Psoas muscle (tissue), 8 donors: ENCODE measurements around the gene AGXT. TPM values are rescaled to one million over a fixed set of nuclear protein-coding genes. Genes with fewer than 3 reads are reported as not detected.
A peak's percentile ranks its signal among the peaks of the same experiment; 100 is the strongest.

Experiments used
- ATAC-seq, 4 donors: fragments of 200-7000 bp; cut with Tn5 transposase; one replicate each; pipeline ENCODE4 v1.9.1; 2020; ENCODE audit warnings: moderate library complexity in 3 of 4, mild to moderate bottlenecking in 2 of 4
- DNase-seq, 2 donors: peaks; one replicate each; pipeline ENCODE4 v3.0.0-alpha.2; 2020
- H3K27ac ChIP-seq: fragments of 200-600 bp; one replicate; pipeline ENCODE4 v1.8.0; 2022
- H3K27me3 ChIP-seq, 3 donors: fragments of 200-600 bp in 1 of 3; one replicate each; pipeline versions ENCODE4 v1.6.1 to v1.8.0; 2013 to 2022; ENCODE audit warnings: low read length in 2 of 3, mild to moderate bottlenecking in 2 of 3, moderate library complexity in 1 of 3; ENCODE audit not compliant: insufficient read depth in 3 of 3
- H3K36me3 ChIP-seq, 2 donors: fragments of 200-600 bp in 1 of 2; one replicate each; pipeline versions ENCODE4 v1.6.1 to v1.8.0; 2013 to 2022; ENCODE audit warnings: low read depth in 1 of 2, mild to moderate bottlenecking in 1 of 2, moderate library complexity in 1 of 2; ENCODE audit not compliant: insufficient read depth in 1 of 2
- H3K4me1 ChIP-seq: fragments of 200-600 bp; one replicate; pipeline ENCODE4 v1.8.0; 2022
- H3K4me3 ChIP-seq: fragments of 200-600 bp; one replicate; pipeline ENCODE4 v1.8.0; 2022; ENCODE audit warnings: mild to moderate bottlenecking
- H3K9me3 ChIP-seq: fragments of 200-600 bp; one replicate; pipeline ENCODE4 v1.8.0; 2022
- CTCF ChIP-seq: fragments of 200-600 bp; IDR thresholded peaks from one replicate; pipeline ENCODE4 v1.8.0; 2022; ENCODE audit warnings: antibody characterized with exemption
- whole genome bisulfite sequencing, 3 donors: extraction: QIAGEN DNeasy Blood & Tissue Kit; methylation state at CpG; one replicate each; pipeline versions ENCODE4 v1.1.6 to v1.1.7; 2013; 5-methylcytosine and 5-hydroxymethylcytosine counted together
- intact Hi-C, 2 donors: fragments of 100-400 bp; cut with DNase I; formaldehyde crosslinking; loops; one replicate each; pipeline versions ENCODE4 v1.11.0 to v1.14.2; 2022
- polyA plus RNA-seq, 3 donors: library from polyadenylated mRNA; stranded (reverse); fragments of 200-250 nt; gene quantifications; one replicate each; pipeline ENCODE4 v1.2.3, GENCODE V29; 2013
- total RNA-seq, 4 donors: library from RNA; stranded (reverse); fragmentation: NEBNext Ultra II Directional in 2 of 4; extraction: Animal tissue kit (Norgen Biotek cat#: 25700) in 2 of 4; gene quantifications; one replicate each; pipeline versions ENCODE4 v1.2.1 to v1.2.4, GENCODE V29; 2021 to 2023
- donor health status: healthy with polysubstance abuse.
- donor health status: DM: no; HTN: no; CAD: no; lungs with moderate emphysema.
- donor health status: Bipolar disorder and iron deficiency.
- donor health status: healthy.
- donor health status: DM: yes; HTN: yes; CAD: no.
- donor health status: DM: no; HTN: no; CAD: no.
- donor health status: DM: no; HTN: no; CAD: no.
- donor health status: DM: yes; HTN: yes; CAD: no.

Gene AGXT
- total and polyA plus RNA-seq, 7 donors, result 0.11 to 1.3 (median 0.30) TPM; not detected in 4

GRCh38 chr2:240896871-240897692, 28.5 kb downstream of the AGXT start:
- H3K9me3 ChIP-seq, result no peaks in the 10 kb centered on the region
- TF ChIP-seq CTCF, result no peak
- H3K4me1 ChIP-seq, result peaks cover 12% of the 10 kb centered on the region
- peak in 1 of 2 donors; percentile 47 for DNase-seq
- WGBS, 3 donors, result 66 to 79% (median 74%) methylated on average over 22 to 23 of the region's 23 CpGs
- no peak overlapping the region for H3K4me3 ChIP-seq
- no peaks in the 10 kb centered on the region for H3K36me3 ChIP-seq
- intact Hi-C loops, result no loop called here
- no peaks in the 10 kb centered on the region for H3K27me3 ChIP-seq
- no peak for ATAC-seq
- H3K27ac ChIP-seq, result no peak overlapping the region

GRCh38 chr2:240898108-240898730, 29.6 kb downstream of the AGXT start:
- no peak for TF ChIP-seq CTCF
- H3K27ac ChIP-seq, result no peak overlapping the region
- ATAC-seq, result peak; percentile 14 to 68 (median 44)
- H3K9me3 ChIP-seq, result no peaks in the 10 kb centered on the region
- intact Hi-C loops, result no loop called here
- H3K4me3 ChIP-seq, result no peak overlapping the region
- WGBS, 3 donors, result 52 to 63% (median 55%) methylated on average over 17 of the region's 17 CpGs
- DNase-seq, result no peak
- H3K27me3 ChIP-seq, result no peaks in the 10 kb centered on the region
- H3K36me3 ChIP-seq, result no peaks in the 10 kb centered on the region
- H3K4me1 ChIP-seq, result peaks cover 12% of the 10 kb centered on the region

GRCh38 chr2:240898731-240899467, 30.3 kb downstream of the AGXT start:
- 36 to 44% (median 42%) methylated on average over 20 to 23 of the region's 23 CpGs for WGBS, 3 donors
- peak; percentile 51 to 91 (median 74) for ATAC-seq
- no peak for TF ChIP-seq CTCF

GRCh38 chr2:240899468-240899865, 30.8 kb downstream of the AGXT start:
- H3K27ac ChIP-seq, result no peak overlapping the region
- 83 to 94% (median 85%) methylated on average over 19 of the region's 19 CpGs for WGBS, 3 donors
- H3K4me3 ChIP-seq, result no peak overlapping the region
- no peak for ATAC-seq
- no peak for TF ChIP-seq CTCF
- intact Hi-C loops, result no loop called here
- peaks cover 12% of the 10 kb centered on the region for H3K4me1 ChIP-seq
- no peaks in the 10 kb centered on the region for H3K36me3 ChIP-seq
- DNase-seq, result peak in 1 of 2 donors; percentile 47
- no peaks in the 10 kb centered on the region for H3K9me3 ChIP-seq
- no peaks in the 10 kb centered on the region for H3K27me3 ChIP-seq

More at GRCh38 chr2:240898731-240899467, 30.3 kb downstream of the AGXT start:
- peak in 1 of 2 donors; percentile 50 for DNase-seq
- H3K4me1 ChIP-seq, result peaks cover 12% of the 10 kb centered on the region
- no peaks in the 10 kb centered on the region for H3K27me3 ChIP-seq
- H3K27ac ChIP-seq, result peak overlapping the region; percentile 62
- intact Hi-C loops, result no loop called here
- H3K4me3 ChIP-seq, result no peak overlapping the region
- H3K36me3 ChIP-seq, result no peaks in the 10 kb centered on the region
- no peaks in the 10 kb centered on the region for H3K9me3 ChIP-seq
